Right hindlimb (tissue), 1 donor: ENCODE data around the gene CALHM6.

Source experiments
- DNase-seq: peaks from one replicate; pipeline ENCODE4 v3.0.0-alpha.2; 2018

The CALHM6 gene

GRCh38 chr6:116446399-116446798 lies 14.8 kb upstream of the CALHM6 start:
- DNase-seq = no peak

GRCh38 chr6:116447052-116447451 lies 14.1 kb upstream of the CALHM6 start:
- no peak for DNase-seq

- DNase-seq = no peak
Measured at GRCh38 chr6:116447496-116448011, 13.6 kb upstream of the CALHM6 start.

GRCh38 chr6:116449565-116449964 lies 11.6 kb upstream of the CALHM6 start:
- DNase-seq = no peak

GRCh38 chr6:116450185-116450710 lies 10.9 kb upstream of the CALHM6 start:
- DNase-seq = no peak

GRCh38 chr6:116450769-116451740 lies 10.1 kb upstream of the CALHM6 start:
- no peak for DNase-seq

GRCh38 chr6:116451916-116452315 lies 9.3 kb upstream of the CALHM6 start:
- no peak for DNase-seq

- no peak for DNase-seq
Measured at GRCh38 chr6:116452531-116452930, 8.6 kb upstream of the CALHM6 start.

- DNase-seq = no peak
Measured at GRCh38 chr6:116456106-116456505, 5.1 kb upstream of the CALHM6 start.

- DNase-seq = no peak
Measured at GRCh38 chr6:116456927-116457326, 4.2 kb upstream of the CALHM6 start.

- DNase-seq = no peak
Measured at GRCh38 chr6:116458264-116458663, 2.9 kb upstream of the CALHM6 start.

- DNase-seq = no peak
Measured at GRCh38 chr6:116459927-116460326, 1.2 kb upstream of the CALHM6 start.

- peak; percentile 82 for DNase-seq
Measured at GRCh38 chr6:116461932-116462885, 1.0 kb downstream of the CALHM6 start.

- DNase-seq = no peak
Measured at GRCh38 chr6:116463301-116463700, 2.1 kb downstream of the CALHM6 start.

- no peak for DNase-seq
Measured at GRCh38 chr6:116465246-116465645, 4.1 kb downstream of the CALHM6 start.

- DNase-seq = no peak
Measured at GRCh38 chr6:116467096-116467495, 5.9 kb downstream of the CALHM6 start.

- no peak for DNase-seq
Measured at GRCh38 chr6:116467514-116467913, 6.3 kb downstream of the CALHM6 start.

- no peak for DNase-seq
Measured at GRCh38 chr6:116468293-116468692, 7.1 kb downstream of the CALHM6 start.

GRCh38 chr6:116471531-116471930 lies 10.4 kb downstream of the CALHM6 start:
- DNase-seq = no peak

- no peak for DNase-seq
Measured at GRCh38 chr6:116472706-116473105, 11.5 kb downstream of the CALHM6 start.

GRCh38 chr6:116475141-116475540 lies 14.0 kb downstream of the CALHM6 start:
- DNase-seq = no peak

GRCh38 chr6:116476002-116476678 lies 15.0 kb downstream of the CALHM6 start:
- DNase-seq = no peak
